ENCODE data around the gene HJURP.

The HJURP gene

DNA sequence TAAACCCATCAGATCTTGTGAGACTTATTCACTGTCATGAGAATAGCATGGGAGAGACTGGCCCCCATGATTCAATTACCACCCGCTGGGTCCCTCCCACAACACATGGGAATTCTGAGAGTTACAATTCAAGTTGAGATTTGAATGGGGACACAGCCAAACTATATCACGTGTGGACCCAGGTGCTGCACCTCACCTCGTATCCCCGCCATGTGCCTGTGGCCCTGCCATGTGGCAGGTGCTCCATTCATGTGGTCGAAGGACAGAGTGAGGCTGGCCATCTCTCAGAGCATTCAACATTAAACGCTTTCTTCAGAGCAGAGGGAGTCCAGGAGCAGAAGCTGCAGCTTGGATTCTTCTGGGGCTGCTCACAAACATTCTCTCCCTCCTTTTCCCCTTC, 44.0 kb downstream of the HJURP start:
- H3K9ac ChIP-seq (ENCODE audit: low read length): no peak overlapping the region
- no peak for DNase-seq (ENCODE audit: low read depth)
- no peaks in the 10 kb centered on the region for H3K4me1 ChIP-seq (ENCODE audit: control insufficient read depth, insufficient read depth, low read length)
- no peak overlapping the region for H3K4me3 ChIP-seq (ENCODE audit: low read length)
- no peaks in the 10 kb centered on the region for H3K36me3 ChIP-seq (ENCODE audit: control insufficient read depth, insufficient read depth, low read length, severe bottlenecking)
- peaks cover 4% of the 10 kb centered on the region for H3K9me3 ChIP-seq (ENCODE audit: control insufficient read depth, low read length)
- peaks cover 20% of the 10 kb centered on the region for H3K27me3 ChIP-seq (replicated peaks; ENCODE audit: control insufficient read depth, insufficient read depth, low read length)

DNA sequence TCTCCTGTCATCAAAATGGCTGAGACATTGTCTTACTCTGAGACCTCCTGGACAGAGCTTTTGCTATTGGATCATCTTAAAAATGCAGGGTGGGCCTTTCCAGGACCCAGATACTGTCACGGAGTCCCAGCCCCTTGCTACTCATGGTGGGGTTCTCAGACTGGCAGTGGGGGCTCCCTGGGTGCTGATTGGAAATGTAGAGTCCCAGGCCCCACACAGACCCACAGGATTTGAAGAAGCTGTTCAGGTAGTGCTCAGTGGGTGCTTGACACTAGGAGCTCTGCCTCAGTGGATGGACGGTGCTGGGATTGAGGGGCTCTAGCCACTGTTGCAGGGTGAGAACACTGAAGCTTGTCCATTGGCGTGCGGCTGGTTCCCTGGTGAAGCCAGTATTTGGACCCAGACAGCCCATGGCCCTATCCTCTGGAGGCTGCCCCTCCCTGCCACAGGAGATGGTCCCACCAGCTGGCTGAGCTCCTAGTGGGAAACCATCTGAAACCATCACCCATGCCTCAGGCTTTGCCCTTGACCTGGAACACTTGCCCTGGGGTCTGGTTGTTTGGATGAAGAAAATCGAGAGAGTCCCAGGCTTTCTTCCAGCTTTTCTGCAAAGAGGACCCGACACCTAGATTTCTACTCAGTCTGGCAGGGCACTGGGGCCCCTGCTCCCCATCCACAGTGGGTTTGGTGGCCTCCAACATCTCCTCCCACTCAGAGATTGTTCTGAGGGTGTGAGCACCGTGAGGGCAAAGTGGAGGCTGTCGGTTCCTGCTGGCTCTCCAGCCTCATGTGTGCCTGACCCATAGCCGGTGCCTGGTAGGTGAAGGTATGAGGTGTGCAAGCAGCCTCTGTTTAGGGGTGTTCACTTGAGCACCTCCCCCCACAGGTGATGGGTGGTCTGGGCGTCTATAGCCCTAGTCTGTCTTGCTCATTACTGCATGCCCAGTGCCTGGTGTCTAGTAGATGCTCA, 46.1 kb downstream of the HJURP start:
- Histone ChIP-seq H3K9ac (ENCODE audit: low read length) (no peak overlapping the region), H3K4me3 (ENCODE audit: low read length) (no peak overlapping the region), H3K36me3 (ENCODE audit: control insufficient read depth, insufficient read depth, low read length, severe bottlenecking) (no peaks in the 10 kb centered on the region), H3K27me3 (replicated peaks; ENCODE audit: control insufficient read depth, insufficient read depth, low read length) (peaks cover 20% of the 10 kb centered on the region), H3K4me1 (ENCODE audit: control insufficient read depth, insufficient read depth, low read length) (no peaks in the 10 kb centered on the region), H3K9me3 (ENCODE audit: control insufficient read depth, low read length) (peaks cover 4% of the 10 kb centered on the region)
- DNase-seq (ENCODE audit: low read depth): no peak

DNA sequence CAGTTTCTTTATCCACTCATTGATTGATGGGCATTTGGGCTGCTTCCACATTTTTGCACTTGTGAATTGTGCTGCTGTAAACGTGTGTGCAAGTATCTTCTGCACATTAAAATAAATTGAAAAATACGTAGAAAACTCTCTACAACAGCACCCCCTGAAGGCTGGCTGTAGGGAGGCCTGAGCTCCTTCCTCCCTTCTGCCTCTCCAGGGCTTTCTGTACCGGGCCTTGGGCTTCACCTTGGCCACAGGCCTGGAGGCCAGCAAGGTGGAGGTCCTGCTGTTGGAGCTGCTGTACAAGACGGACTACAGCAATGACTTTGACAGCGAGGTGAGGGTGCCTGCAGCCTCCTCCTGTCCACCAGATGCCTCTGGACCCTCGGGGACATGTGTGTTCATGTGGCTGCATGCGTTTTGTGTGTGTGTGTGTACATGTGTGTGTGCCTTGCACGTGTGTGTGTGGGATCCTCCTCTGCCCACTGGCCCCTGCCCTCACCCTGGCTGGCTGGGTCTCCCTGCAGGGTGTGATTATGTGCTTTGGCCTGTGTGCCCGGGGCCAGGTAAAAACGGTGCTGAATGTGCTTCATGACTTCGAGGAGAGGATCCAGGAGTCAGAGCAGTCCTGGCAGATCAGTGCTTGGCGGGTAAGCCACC, 47.0 kb downstream of the HJURP start:
- peaks cover 28% of the 10 kb centered on the region for H3K27me3 ChIP-seq (replicated peaks; ENCODE audit: control insufficient read depth, insufficient read depth, low read length)
- no peak for DNase-seq (ENCODE audit: low read depth)
- H3K9ac ChIP-seq (ENCODE audit: low read length): no peak overlapping the region
- peaks cover 4% of the 10 kb centered on the region for H3K9me3 ChIP-seq (ENCODE audit: control insufficient read depth, low read length)
- H3K4me1 ChIP-seq (ENCODE audit: control insufficient read depth, insufficient read depth, low read length): no peaks in the 10 kb centered on the region
- H3K4me3 ChIP-seq (ENCODE audit: low read length): no peak overlapping the region
- H3K36me3 ChIP-seq (ENCODE audit: control insufficient read depth, insufficient read depth, low read length, severe bottlenecking): no peaks in the 10 kb centered on the region

DNA sequence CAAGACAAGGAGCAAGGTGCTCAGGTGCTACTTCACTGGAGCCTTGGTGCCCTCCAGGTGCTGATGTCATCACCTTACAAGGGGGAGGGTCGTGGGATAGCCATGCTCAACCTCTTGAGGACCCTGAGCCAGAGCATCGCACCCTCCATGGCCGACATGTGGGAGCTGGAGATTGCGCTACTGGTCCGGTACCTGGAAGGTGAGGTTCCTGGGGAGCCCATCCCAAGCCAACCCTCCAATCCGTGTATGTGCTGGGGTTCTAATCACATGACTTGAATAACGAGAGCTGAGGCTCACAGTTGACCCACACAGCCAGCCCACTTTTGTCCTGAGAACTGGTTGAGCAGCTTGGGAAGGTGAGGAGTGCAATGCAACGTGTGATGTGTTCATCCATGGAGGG, 50.3 kb downstream of the HJURP start:
- Histone ChIP-seq H3K9ac (ENCODE audit: low read length) (no peak overlapping the region), H3K4me1 (ENCODE audit: control insufficient read depth, insufficient read depth, low read length) (no peaks in the 10 kb centered on the region), H3K36me3 (ENCODE audit: control insufficient read depth, insufficient read depth, low read length, severe bottlenecking) (no peaks in the 10 kb centered on the region), H3K27me3 (replicated peaks; ENCODE audit: control insufficient read depth, insufficient read depth, low read length) (peaks cover 35% of the 10 kb centered on the region), H3K4me3 (ENCODE audit: low read length) (no peak overlapping the region), H3K9me3 (ENCODE audit: control insufficient read depth, low read length) (peaks cover 4% of the 10 kb centered on the region)
- DNase-seq (ENCODE audit: low read depth): no peak

DNA sequence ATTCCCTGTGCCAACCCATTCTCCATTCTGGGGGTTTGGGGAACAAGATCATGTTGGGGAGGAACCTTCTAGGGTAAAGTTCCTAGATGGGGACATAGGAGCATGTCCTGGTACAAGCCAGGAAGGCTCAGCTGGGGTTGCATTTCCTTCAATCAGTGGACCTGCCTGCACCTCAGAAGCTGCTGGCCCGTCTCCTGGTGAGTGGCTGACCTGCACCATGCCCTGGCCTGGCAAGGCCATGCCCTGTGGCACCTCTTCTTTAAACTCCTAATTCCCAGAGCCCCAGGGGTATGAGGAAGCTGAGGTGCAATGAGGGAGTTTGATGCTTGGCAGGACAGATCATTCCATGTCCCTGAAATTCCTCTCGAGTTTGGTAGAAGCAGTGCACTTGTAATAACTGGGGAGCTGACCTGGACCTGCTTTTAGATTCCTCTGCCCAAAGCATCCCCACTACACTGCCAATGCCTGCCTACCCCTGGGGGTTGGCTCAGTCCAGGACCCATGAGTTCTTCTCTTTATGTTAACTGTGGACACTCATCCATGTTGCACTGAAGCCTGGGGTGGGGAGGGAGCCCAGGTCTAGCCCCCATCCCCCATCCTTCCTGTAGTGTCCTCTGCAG, 50.9 kb downstream of the HJURP start:
- no peaks in the 10 kb centered on the region for H3K36me3 ChIP-seq (ENCODE audit: control insufficient read depth, insufficient read depth, low read length, severe bottlenecking)
- H3K9ac ChIP-seq (ENCODE audit: low read length): no peak overlapping the region
- DNase-seq (ENCODE audit: low read depth): no peak
- peaks cover 34% of the 10 kb centered on the region for H3K27me3 ChIP-seq (replicated peaks; ENCODE audit: control insufficient read depth, insufficient read depth, low read length)
- no peak overlapping the region for H3K4me3 ChIP-seq (ENCODE audit: low read length)
- H3K9me3 ChIP-seq (ENCODE audit: control insufficient read depth, low read length): peaks cover 4% of the 10 kb centered on the region
- no peaks in the 10 kb centered on the region for H3K4me1 ChIP-seq (ENCODE audit: control insufficient read depth, insufficient read depth, low read length)

DNA sequence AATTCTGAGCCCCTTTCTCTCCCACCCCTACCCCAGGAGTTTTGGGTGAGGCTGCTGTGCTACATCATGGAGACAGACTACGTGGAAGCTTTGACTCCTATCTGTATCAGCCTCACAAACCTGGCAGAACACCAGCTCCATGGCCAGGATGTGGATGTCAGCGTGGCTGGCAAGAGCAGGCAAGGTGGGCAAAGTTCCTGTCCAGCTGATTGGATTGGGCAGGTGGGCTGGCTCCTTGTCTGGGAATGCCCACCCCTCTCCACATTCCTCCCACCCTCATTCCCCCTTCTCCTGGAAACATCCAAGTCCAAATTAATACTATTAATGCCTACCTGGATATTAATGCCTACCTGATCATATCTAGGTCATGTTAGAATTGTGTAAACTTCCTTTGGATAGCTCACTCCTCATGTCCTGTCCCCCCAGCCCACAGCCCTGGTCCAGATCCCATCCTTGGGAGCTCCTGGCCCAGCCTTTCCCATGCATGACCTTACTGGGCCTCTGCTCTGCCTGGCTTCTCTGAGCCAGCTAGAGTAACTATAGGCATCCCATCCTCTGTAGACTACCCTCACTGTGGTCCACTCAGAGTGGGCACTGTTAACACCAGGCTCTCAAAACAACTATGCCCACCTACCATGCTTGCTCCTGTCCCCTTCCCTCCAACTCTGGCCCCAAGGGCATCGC, 52.1 kb downstream of the HJURP start:
- no peak for DNase-seq (ENCODE audit: low read depth)
- Histone ChIP-seq H3K27me3 (replicated peaks; ENCODE audit: control insufficient read depth, insufficient read depth, low read length) (peaks cover 32% of the 10 kb centered on the region), H3K36me3 (ENCODE audit: control insufficient read depth, insufficient read depth, low read length, severe bottlenecking) (no peaks in the 10 kb centered on the region), H3K4me3 (ENCODE audit: low read length) (no peak overlapping the region), H3K9ac (ENCODE audit: low read length) (no peak overlapping the region), H3K9me3 (ENCODE audit: control insufficient read depth, low read length) (peaks cover 4% of the 10 kb centered on the region), H3K4me1 (ENCODE audit: control insufficient read depth, insufficient read depth, low read length) (no peaks in the 10 kb centered on the region)

DNA sequence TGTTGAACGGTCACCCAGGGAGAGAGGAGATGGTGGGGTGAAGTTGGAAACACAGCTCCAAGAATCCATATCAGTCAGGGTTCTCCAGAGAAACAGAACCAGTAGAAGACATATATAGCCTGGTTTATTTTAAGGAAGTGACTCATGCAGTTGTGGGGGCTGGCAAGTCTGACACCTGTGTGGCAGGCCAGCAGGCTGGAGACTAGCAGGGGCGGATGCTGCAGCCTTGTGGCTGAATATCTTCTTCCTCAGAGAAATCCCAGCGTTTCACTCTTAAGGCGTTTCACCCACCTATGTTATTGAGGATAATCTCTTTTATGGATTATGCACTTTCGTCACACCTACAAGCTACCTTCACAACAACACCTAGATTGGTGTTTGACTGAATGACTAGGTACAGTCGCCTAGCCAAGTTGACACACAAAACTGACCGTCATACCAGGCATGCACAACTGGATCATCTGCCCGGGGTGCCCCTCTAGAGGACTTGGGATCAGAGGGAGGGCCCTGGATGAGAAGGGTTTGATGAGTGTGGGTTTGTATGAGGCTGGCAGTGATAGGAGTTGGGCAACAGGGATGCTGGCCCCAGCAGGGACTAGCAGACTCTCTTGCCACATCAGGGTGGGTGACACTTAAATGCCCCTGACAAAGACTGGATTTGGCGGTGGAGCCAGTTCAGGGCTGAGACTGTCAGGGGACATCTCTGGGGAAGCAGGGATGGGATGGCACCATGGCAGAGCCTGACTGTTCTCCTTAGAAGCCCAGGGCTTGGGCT, 52.8 kb downstream of the HJURP start:
- H3K4me1 ChIP-seq (ENCODE audit: control insufficient read depth, insufficient read depth, low read length): no peaks in the 10 kb centered on the region
- no peaks in the 10 kb centered on the region for H3K36me3 ChIP-seq (ENCODE audit: control insufficient read depth, insufficient read depth, low read length, severe bottlenecking)
- DNase-seq (ENCODE audit: low read depth): no peak
- no peak overlapping the region for H3K4me3 ChIP-seq (ENCODE audit: low read length)
- H3K9ac ChIP-seq (ENCODE audit: low read length): no peak overlapping the region
- H3K27me3 ChIP-seq (replicated peaks; ENCODE audit: control insufficient read depth, insufficient read depth, low read length): peaks cover 32% of the 10 kb centered on the region
- H3K9me3 ChIP-seq (ENCODE audit: control insufficient read depth, low read length): peaks cover 4% of the 10 kb centered on the region

DNA sequence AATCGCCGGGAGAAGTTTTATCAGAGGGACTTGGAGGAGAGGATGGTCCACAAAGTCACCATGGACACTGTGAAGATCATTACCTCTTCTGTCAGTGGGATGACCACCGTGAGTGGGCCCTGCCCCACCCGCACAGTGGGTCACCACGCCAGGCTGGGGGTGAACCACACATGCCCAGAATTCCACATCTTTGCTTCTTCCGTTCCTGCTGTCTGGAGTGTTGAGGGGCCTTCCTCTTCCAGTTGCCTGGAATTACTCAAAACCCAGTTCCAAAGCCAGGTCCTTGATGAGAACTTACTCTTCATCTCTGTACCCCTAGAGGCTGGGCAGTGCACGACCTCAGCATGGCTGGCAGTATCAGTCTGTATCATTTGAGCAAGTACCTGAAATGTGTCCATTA, 54.1 kb downstream of the HJURP start:
- Histone ChIP-seq H3K9me3 (ENCODE audit: control insufficient read depth, low read length) (no peaks in the 10 kb centered on the region), H3K9ac (ENCODE audit: low read length) (no peak overlapping the region), H3K4me3 (ENCODE audit: low read length) (no peak overlapping the region), H3K36me3 (ENCODE audit: control insufficient read depth, insufficient read depth, low read length, severe bottlenecking) (no peaks in the 10 kb centered on the region), H3K4me1 (ENCODE audit: control insufficient read depth, insufficient read depth, low read length) (no peaks in the 10 kb centered on the region), H3K27me3 (replicated peaks; ENCODE audit: control insufficient read depth, insufficient read depth, low read length) (peaks cover 32% of the 10 kb centered on the region)
- no peak for DNase-seq (ENCODE audit: low read depth)

DNA sequence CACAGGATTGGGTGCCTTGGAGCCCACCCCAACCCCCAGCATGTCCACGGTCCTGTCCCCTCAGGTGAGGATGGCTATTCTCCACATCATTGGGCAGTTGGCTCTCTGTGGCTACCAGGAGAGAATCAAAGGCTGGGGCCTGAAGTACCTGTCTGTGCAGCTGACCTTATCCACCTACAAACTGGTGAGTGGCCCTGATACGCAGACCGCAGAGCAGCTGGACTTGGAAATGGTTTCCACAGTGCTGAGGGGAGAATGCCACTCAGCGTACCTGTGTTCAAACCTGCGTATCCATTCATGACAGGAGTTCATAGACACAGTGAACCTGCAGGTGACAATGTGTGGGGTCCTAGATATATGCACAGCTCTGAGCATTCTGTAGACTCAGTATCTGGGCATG, 54.6 kb downstream of the HJURP start:
- Histone ChIP-seq H3K36me3 (ENCODE audit: control insufficient read depth, insufficient read depth, low read length, severe bottlenecking) (no peaks in the 10 kb centered on the region), H3K4me3 (ENCODE audit: low read length) (no peak overlapping the region), H3K9me3 (ENCODE audit: control insufficient read depth, low read length) (no peaks in the 10 kb centered on the region), H3K4me1 (ENCODE audit: control insufficient read depth, insufficient read depth, low read length) (no peaks in the 10 kb centered on the region), H3K9ac (ENCODE audit: low read length) (no peak overlapping the region), H3K27me3 (replicated peaks; ENCODE audit: control insufficient read depth, insufficient read depth, low read length) (peaks cover 32% of the 10 kb centered on the region)
- no peak for DNase-seq (ENCODE audit: low read depth)

DNA sequence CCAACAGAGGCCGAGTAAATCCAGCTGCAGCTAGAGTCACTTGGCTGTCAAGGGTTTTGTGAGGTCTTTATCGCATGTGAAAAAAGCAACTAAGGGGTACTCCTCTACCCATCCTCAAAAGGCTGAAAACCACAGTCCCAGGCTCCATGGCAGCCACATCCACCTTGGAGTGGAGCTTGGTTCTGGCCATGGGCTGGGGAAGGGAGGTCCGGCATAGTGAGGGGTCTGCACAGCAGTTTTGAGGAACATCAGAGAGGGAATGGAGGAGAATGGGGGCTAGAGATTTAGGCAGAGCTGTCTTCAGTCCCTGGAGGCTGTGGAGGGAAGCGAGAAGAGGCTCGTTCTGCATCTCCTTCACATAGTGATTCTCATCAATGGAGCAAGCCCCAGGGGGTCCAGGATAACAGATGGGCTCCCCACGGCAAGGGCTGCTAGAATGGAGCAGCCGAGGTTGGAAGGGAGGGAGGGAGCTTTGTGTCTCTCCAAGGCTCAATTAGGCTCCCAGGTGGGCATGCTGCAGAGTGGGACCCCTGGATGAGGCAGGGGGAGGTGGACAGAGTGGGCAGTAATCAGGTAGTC, 55.2 kb downstream of the HJURP start:
- Histone ChIP-seq H3K36me3 (ENCODE audit: control insufficient read depth, insufficient read depth, low read length, severe bottlenecking) (no peaks in the 10 kb centered on the region), H3K27me3 (replicated peaks; ENCODE audit: control insufficient read depth, insufficient read depth, low read length) (peaks cover 32% of the 10 kb centered on the region), H3K4me1 (ENCODE audit: control insufficient read depth, insufficient read depth, low read length) (no peaks in the 10 kb centered on the region), H3K9ac (ENCODE audit: low read length) (no peak overlapping the region), H3K4me3 (ENCODE audit: low read length) (no peak overlapping the region), H3K9me3 (ENCODE audit: control insufficient read depth, low read length) (no peaks in the 10 kb centered on the region)
- no peak for DNase-seq (ENCODE audit: low read depth)
